ENCODE results near the gene C2orf74. TPM values are rescaled to one million over a fixed set of nuclear protein-coding genes. Genes with fewer than 3 reads are reported as not detected.
"Not testable (repeated sequence)": the region's sequence is repeated elsewhere in the genome, so short reads cannot be mapped to it uniquely, and the experiment has no call there.

C2orf74 gene
- total and polyA plus RNA-seq, 2 experiments from 2014 or later = 5.7 to 21.5 TPM

- no peak for TF ChIP-seq ZNF462 (CRISPR knock-in tag; IDR thresholded peaks at IDR 0.05)
These were observed 36.2 kb upstream of the C2orf74 start (continued) for GRCh38 chr2:61125798-61126197.

- not testable (repeated sequence) for H3K36me3 ChIP-seq (ENCODE audit: insufficient read depth); H2AFZ ChIP-seq; H3K79me2 ChIP-seq (replicated peaks; ENCODE audit: insufficient read depth); H3K4me3 ChIP-seq; H3F3A ChIP-seq (replicated peaks; ENCODE audit: low read depth); DNase-seq (ENCODE audit: low spot score); H3K4me2 ChIP-seq; H3K36me3 Mint-ChIP-seq (ENCODE audit: low read depth); ATAC-seq; H3K4me3 Mint-ChIP-seq; H3K9me2 ChIP-seq (ENCODE audit: insufficient read depth); H3K27ac Mint-ChIP-seq; H4K20me1 ChIP-seq (replicated peaks; ENCODE audit: insufficient read depth); H3K9me3 Mint-ChIP-seq; H3K27ac ChIP-seq (ENCODE audit: low read depth); H3K27me3 Mint-ChIP-seq (ENCODE audit: insufficient read depth, low read depth, poor library complexity); H3K27me3 ChIP-seq (ENCODE audit: insufficient read depth)
- H3K4me1 ChIP-seq (ENCODE audit: insufficient read depth) = peaks cover 13% of the 10 kb centered on the region; the same call in 1 of the 2 replicates
- peaks cover 15% of the 10 kb centered on the region for H3K4me1 Mint-ChIP-seq
These were observed 33.9 kb upstream of the C2orf74 start for GRCh38 chr2:61128122-61128521.

GRCh38 chr2:61134141-61134540 lies 27.8 kb upstream of the C2orf74 start:
- no peak overlapping the region for H3K4me3 Mint-ChIP-seq
- H3K4me1 ChIP-seq (ENCODE audit: insufficient read depth) = no peaks in the 10 kb centered on the region
- TF ChIP-seq EZH2phosphoT487 (IDR thresholded peaks at IDR 0.05; ENCODE audit: unreplicated experiment) = no peak
- no peak for TF ChIP-seq JUNB (IDR thresholded peaks at IDR 0.05; ENCODE audit: unreplicated experiment)
- TF ChIP-seq STAT1 (IDR thresholded peaks at IDR 0.05; ENCODE audit: unreplicated experiment) = no peak
- no peak for TF ChIP-seq NANOG (IDR thresholded peaks at IDR 0.05; ENCODE audit: borderline replicate concordance)
- TF ChIP-seq ZNF462 (CRISPR knock-in tag; IDR thresholded peaks at IDR 0.05) = no peak
- H3K79me2 ChIP-seq (replicated peaks; ENCODE audit: insufficient read depth) = no peaks in the 10 kb centered on the region
- H3K36me3 ChIP-seq (ENCODE audit: insufficient read depth) = no peaks in the 10 kb centered on the region
- H3K27ac ChIP-seq (ENCODE audit: low read depth) = no peak overlapping the region
- no peak for DNase-seq (ENCODE audit: low spot score)
- no peak overlapping the region for H3K4me2 ChIP-seq
- no peaks in the 10 kb centered on the region for H3K36me3 Mint-ChIP-seq (ENCODE audit: low read depth)
- no peak for ATAC-seq
- no peaks in the 10 kb centered on the region for H3K27me3 Mint-ChIP-seq (ENCODE audit: insufficient read depth, low read depth, poor library complexity)
- no peaks in the 10 kb centered on the region for H3K27me3 ChIP-seq (ENCODE audit: insufficient read depth)
- no peaks in the 10 kb centered on the region for H3K9me2 ChIP-seq (ENCODE audit: insufficient read depth)
- H3F3A ChIP-seq (replicated peaks; ENCODE audit: low read depth) = no peaks in the 10 kb centered on the region
- no peak overlapping the region for H3K4me3 ChIP-seq
- H4K20me1 ChIP-seq (replicated peaks; ENCODE audit: insufficient read depth) = no peaks in the 10 kb centered on the region
- H3K9me3 Mint-ChIP-seq = no peaks in the 10 kb centered on the region
- no peak overlapping the region for H3K27ac Mint-ChIP-seq
- H2AFZ ChIP-seq = peak overlapping the region; percentile 39; the same call in 1 of the 2 replicates
- H3K4me1 Mint-ChIP-seq = no peaks in the 10 kb centered on the region

All from GM23338 (cell line).